ENCODE data around the gene DRC7. TPM values are rescaled to one million over a fixed set of nuclear protein-coding genes. Genes with fewer than 3 reads are reported as not detected.

DRC7 gene
- total RNA-seq, 1 donor from 2014 or later = not detected

- Mint-ChIP-seq H3K9me3 (ENCODE audit: unreplicated experiment) (peaks cover 3% of the 10 kb centered on the region), H3K27ac (ENCODE audit: unreplicated experiment) (no peak overlapping the region), H3K36me3 (ENCODE audit: unreplicated experiment) (no peaks in the 10 kb centered on the region), H3K4me1 (ENCODE audit: low read depth, unreplicated experiment) (peaks cover 4% of the 10 kb centered on the region), H3K27me3 (ENCODE audit: unreplicated experiment) (peaks cover 13% of the 10 kb centered on the region), H3K4me3 (ENCODE audit: unreplicated experiment) (no peak overlapping the region)
- no peak for TF ChIP-seq CTCF (IDR thresholded peaks at IDR 0.05; ENCODE audit: partially characterized antibody, unreplicated experiment)
- DNase-seq = no peak
These were observed 69.9 kb downstream of the DRC7 start for GRCh38 chr16:57764341-57765159.

- H3K4me3 Mint-ChIP-seq (ENCODE audit: unreplicated experiment) = no peak overlapping the region
These were observed 70.6 kb downstream of the DRC7 start for GRCh38 chr16:57765160-57765728.

GRCh38 chr16:57766714-57767348 is 72.2 kb downstream of the DRC7 start:
- no peaks in the 10 kb centered on the region for H3K36me3 Mint-ChIP-seq (ENCODE audit: unreplicated experiment)
- H3K4me3 Mint-ChIP-seq (ENCODE audit: unreplicated experiment) = no peak overlapping the region
- H3K4me1 Mint-ChIP-seq (ENCODE audit: low read depth, unreplicated experiment) = peaks cover 4% of the 10 kb centered on the region
- H3K27me3 Mint-ChIP-seq (ENCODE audit: unreplicated experiment) = peaks cover 6% of the 10 kb centered on the region
- no peak for DNase-seq
- H3K27ac Mint-ChIP-seq (ENCODE audit: unreplicated experiment) = no peak overlapping the region
- TF ChIP-seq CTCF (IDR thresholded peaks at IDR 0.05; ENCODE audit: partially characterized antibody, unreplicated experiment) = no peak
- peaks cover 1% of the 10 kb centered on the region for H3K9me3 Mint-ChIP-seq (ENCODE audit: unreplicated experiment)

More at GRCh38 chr16:57765160-57765728, 70.6 kb downstream of the DRC7 start:
- Mint-ChIP-seq H3K27me3 (ENCODE audit: unreplicated experiment) (peaks cover 11% of the 10 kb centered on the region), H3K4me1 (ENCODE audit: low read depth, unreplicated experiment) (peaks cover 4% of the 10 kb centered on the region), H3K9me3 (ENCODE audit: unreplicated experiment) (peaks cover 1% of the 10 kb centered on the region), H3K27ac (ENCODE audit: unreplicated experiment) (no peak overlapping the region), H3K36me3 (ENCODE audit: unreplicated experiment) (no peaks in the 10 kb centered on the region)
- no peak for DNase-seq
- no peak for TF ChIP-seq CTCF (IDR thresholded peaks at IDR 0.05; ENCODE audit: partially characterized antibody, unreplicated experiment)

- peaks cover 1% of the 10 kb centered on the region for H3K9me3 Mint-ChIP-seq (ENCODE audit: unreplicated experiment)
- H3K4me1 Mint-ChIP-seq (ENCODE audit: low read depth, unreplicated experiment) = no peaks in the 10 kb centered on the region
- peaks cover 3% of the 10 kb centered on the region for H3K27me3 Mint-ChIP-seq (ENCODE audit: unreplicated experiment)
- TF ChIP-seq CTCF (IDR thresholded peaks at IDR 0.05; ENCODE audit: partially characterized antibody, unreplicated experiment) = no peak
- H3K27ac Mint-ChIP-seq (ENCODE audit: unreplicated experiment) = no peak overlapping the region
- no peak overlapping the region for H3K4me3 Mint-ChIP-seq (ENCODE audit: unreplicated experiment)
- H3K36me3 Mint-ChIP-seq (ENCODE audit: unreplicated experiment) = no peaks in the 10 kb centered on the region
- DNase-seq = no peak
These were observed 75.0 kb downstream of the DRC7 start for GRCh38 chr16:57769541-57770145.

All from glutamatergic neuron (in vitro differentiated cells).